ENCODE results near the gene TMEM168.

- no peak for TF ChIP-seq KMT2B (CRISPR knock-in tag; IDR thresholded peaks at IDR 0.05)
- no peak for TF ChIP-seq ZNF138 (CRISPR knock-in tag; IDR thresholded peaks at IDR 0.05; ENCODE audit: low read depth)
- TF ChIP-seq, protein P1, sequence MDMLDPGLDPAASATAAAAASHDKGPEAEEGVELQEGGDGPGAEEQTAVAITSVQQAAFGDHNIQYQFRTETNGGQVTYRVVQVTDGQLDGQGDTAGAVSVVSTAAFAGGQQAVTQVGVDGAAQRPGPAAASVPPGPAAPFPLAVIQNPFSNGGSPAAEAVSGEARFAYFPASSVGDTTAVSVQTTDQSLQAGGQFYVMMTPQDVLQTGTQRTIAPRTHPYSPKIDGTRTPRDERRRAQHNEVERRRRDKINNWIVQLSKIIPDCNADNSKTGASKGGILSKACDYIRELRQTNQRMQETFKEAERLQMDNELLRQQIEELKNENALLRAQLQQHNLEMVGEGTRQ (IDR thresholded peaks at IDR 0.05; ENCODE audit: low read depth, low read length): no peak
- TF ChIP-seq, protein P1 (CRISPR knock-in tag; IDR thresholded peaks at IDR 0.05; ENCODE audit: borderline replicate concordance): no peak
- TF ChIP-seq ZNF724P (CRISPR knock-in tag; IDR thresholded peaks at IDR 0.05; ENCODE audit: borderline replicate concordance): no peak
Observed at GRCh38 chr7:112782498-112782897, 7.7 kb downstream of the TMEM168 start.
